HG02938 (cell line): Measurements from ENCODE around the gene GALNT9.
"Not testable (repeated sequence)": the region's sequence is repeated elsewhere in the genome, so short reads cannot be mapped to it uniquely, and the experiment has no call there.

Experiments
- ATAC-seq: cut with Tn5 transposase; IDR thresholded peaks from one replicate; pipeline ENCODE4 v1.9.1; 2021; ENCODE audit warnings: mild to moderate bottlenecking, moderate library complexity; ENCODE audit not compliant: unreplicated experiment

GALNT9 gene

GRCh38 chr12:132295561-132295960 lies 33.8 kb downstream of the GALNT9 start:
- ATAC-seq, result not testable (repeated sequence)

DNA sequence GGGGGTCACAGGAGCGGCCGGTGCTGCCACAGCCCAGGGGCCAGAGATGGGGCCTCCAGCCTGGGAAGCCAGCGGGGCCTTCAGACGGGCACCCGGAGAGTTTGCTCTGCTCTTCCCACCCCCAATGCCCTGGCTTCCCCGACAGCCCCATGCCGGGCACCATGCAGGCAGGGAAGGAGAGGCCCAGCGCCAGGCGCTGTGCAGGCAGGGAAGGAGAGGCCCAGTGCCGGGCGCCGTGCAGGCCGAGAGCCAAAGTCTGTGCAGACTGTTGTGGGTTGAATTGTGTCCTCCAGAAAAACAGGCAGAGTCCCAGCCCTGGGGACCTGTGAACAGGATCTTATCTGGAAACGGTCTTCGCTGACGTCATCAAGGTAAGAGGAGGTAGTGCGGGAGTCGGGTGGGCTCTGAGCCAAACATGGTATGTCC lies 34.3 kb downstream of the GALNT9 start:
- ATAC-seq, result no peak

DNA sequence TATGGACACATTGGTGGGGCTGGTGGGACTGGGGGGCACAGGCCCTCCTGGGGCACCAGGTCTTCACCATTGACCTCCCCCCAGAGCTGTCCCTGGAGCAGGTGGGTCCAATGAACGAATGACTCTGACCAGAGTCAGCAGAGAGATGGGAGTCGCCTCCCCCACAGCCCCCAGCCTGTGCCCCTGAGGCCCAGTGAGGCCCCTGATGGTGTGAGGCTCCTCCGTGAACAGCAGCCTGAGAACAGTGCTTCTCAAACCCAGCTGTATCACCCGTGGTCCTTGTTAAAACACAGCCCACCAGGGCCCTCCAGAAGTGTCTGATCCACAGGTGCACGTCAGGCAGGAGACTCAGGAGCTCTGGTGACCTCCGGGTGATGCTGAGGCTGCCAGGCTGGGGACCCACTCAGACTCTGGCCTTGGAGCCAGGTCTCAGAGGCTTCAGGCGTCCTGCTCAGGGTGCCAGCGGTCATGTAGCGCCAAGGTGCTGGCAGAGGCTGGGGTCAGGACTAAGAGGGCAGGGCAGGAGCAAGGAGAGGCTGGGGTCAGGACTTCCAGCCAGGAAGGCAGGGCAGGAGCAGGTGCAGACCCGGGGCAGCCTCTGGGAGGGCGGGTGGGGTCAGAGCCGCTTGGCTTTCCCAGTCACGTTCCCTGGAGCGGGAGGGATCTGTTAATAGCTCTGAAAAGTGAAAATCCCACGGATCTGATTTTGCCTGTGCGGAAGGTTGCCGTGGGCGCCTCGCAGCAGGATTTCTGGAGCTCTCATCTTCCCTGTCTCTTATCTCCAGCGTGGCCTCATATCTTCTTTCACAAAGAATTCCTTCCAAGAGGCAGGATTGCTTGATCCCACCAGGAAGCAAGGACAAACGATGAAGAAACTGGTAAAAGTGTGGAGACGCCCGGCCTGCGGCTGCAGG lies 35.0 kb downstream of the GALNT9 start:
- ATAC-seq, result no peak

DNA sequence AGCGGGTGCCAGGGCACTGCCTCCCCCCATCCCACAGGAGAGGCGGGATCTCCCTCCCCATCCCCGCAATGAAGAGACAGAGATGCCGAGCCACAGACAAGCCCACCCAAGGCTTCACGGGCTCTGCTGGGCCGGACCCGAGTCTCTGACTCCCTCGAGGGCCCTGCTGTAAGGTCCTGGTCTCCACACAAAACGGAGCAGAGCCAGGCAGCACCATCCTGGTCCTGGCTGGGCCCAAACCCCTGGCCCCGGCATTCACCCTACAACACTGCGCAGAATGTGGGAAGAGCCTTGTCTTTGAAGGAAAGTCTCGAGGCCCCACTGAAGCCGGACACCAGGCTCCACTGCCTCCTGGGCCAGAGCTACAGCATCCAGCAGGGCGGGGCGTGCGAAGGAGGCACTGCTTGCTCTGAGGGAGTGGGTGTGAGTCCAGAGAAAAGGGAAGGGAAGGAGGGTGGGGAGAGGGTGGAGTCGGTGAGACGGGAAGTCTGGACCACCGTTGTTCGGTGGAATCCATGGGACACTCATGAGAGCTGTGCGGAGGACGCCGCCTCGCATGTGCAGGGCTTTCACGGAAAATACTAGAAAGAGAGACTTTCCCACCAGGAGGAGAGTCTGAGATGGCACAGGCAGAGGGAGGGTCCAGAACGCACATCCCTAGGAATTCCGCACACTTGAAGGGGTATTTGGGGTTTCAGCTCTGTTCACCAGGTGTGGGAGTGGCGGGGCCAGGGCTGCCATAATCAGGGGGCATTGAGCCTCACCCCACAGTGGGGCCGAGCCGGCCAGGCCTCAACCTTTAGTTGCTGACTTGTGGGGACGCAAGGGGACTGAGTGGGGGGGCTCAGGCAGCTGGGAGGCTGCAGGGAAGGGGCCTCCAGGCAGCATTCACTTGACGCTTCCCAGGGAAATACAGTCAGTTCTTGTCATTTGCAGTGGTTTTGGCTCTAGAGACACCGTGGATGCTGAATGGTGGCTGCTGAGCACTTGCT lies 36.8 kb downstream of the GALNT9 start:
- no peak for ATAC-seq

DNA sequence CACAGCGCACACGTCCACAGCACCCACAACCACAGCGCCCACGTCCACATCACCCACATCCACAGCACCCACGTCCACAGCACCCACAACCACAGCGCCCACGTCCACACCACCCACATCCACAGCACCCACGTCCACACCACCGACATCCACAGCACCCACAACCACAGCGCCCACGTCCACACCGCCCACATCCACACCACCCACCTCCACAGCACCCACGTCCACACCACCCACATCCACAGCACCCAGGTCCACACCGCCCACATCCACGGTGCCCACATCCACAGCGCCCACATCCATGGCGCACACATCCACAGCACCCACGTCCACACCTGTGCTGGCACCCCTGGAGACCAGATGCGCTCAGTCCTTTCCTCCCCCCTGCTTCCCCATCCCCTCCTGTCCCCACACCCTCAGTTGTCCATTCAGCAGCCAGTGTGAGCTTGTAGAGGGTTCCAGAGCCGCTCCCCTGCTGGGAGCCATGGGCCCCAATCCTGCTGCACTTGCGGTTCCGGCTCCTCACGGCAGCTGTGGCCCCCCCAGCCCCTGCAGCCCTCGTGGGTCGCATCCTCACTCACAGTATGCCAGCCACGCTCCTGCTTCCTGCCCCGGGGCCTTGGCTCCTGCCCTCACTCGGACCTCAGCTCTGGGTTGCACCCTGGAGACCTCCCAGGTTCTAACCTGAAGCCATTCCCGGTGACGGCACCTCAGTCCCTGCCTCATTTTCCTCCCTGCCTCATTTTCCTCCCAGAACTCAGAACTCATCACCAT lies 37.8 kb downstream of the GALNT9 start:
- no peak for ATAC-seq

DNA sequence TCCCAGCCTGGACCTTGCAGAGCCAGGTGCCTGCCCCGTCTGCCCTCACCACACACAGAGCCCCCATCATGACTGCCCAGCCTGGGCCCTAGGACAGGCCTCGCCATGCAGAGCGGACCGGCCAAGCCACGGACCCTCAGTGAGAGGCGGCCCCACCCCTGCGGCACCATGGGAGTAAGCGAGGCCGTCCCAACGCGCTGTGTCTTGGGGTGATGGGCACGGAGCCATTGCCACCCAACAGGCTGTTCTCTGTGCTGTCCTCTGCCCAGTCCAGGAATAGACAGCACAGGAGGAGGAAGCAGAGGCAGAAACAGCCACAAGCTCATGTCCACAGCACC lies 39.2 kb downstream of the GALNT9 start:
- ATAC-seq, result no peak

DNA sequence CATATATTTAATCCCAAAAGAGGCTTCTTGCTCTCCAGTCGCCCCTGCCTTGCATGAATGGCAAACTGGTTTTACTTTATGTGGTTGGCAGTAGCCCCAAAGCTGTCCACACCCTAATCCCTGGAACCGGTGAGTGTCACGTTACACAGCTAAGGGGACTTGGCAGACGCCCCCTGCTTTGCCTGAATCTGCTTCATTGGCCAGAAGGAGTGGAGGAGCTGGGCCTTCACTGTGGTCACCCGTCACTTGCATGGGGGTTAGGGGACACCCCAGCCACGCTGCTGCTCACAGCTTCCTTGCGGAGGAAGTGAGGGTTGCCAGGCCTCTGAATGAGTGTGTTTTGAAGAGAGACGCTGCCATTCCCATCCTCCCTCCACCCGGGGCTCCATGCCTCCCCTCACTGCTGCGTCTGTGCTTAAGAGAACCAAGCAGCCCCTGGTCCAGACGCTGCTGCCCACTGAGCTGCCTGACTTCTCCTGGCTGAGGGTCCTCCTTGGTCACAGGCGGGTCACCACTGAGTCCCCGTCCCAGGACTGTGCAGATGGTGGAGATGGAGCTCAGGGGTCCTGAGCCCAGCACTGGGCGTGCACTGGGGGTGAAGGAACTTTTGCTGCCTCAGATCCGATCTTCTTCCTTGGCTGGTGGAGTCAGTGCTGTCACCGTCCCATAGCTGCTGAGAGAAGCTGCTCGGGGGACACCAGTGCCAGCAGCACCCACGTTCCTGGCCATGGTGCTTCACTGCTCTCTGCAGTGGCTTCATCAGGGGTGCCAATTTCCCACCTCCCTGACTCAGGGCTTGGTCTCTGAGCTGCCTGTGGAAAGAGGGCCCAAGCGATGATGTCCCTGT lies 39.8 kb downstream of the GALNT9 start:
- ATAC-seq, result no peak

DNA sequence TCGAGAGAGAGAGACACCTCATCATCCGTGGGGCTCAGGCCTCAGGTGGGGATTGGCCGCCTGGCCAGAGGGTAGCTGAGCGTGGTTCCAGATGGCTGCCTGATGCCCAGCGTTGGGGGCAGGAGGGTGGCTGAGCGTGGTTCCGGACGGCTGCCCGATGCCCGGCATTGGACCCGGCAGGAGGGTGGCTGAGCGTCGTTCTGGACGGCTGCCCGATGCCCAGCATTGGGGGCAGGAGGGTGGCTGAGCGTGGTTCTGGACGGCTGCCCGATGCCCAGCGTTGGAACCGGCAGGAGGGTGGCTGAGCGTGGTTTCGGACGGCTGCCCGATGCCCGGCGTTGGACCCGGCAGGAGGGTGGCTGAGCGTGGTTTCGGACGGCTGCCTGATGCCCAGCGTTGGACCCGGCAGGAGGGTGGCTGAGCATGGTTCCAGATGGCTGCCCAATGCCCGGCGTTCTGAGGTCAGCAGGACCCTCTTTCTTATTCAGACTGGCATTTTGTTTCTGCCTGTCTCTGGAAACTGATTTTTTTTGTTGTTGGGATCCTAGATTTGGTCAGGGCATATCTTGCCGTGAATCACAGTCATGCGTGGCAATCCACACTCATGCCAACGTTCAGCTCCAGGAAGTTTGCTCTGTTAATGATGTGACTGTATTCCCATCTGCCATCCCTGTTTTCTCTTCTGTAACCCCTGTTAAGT lies 40.7 kb downstream of the GALNT9 start:
- no peak for ATAC-seq

GRCh38 chr12:132287391-132288238 lies 41.8 kb downstream of the GALNT9 start:
- no peak for ATAC-seq

- ATAC-seq, result no peak
Measured at GRCh38 chr12:132286912-132287311, 42.5 kb downstream of the GALNT9 start.

- ATAC-seq, result no peak
Measured at GRCh38 chr12:132285991-132286681, 43.3 kb downstream of the GALNT9 start.

DNA sequence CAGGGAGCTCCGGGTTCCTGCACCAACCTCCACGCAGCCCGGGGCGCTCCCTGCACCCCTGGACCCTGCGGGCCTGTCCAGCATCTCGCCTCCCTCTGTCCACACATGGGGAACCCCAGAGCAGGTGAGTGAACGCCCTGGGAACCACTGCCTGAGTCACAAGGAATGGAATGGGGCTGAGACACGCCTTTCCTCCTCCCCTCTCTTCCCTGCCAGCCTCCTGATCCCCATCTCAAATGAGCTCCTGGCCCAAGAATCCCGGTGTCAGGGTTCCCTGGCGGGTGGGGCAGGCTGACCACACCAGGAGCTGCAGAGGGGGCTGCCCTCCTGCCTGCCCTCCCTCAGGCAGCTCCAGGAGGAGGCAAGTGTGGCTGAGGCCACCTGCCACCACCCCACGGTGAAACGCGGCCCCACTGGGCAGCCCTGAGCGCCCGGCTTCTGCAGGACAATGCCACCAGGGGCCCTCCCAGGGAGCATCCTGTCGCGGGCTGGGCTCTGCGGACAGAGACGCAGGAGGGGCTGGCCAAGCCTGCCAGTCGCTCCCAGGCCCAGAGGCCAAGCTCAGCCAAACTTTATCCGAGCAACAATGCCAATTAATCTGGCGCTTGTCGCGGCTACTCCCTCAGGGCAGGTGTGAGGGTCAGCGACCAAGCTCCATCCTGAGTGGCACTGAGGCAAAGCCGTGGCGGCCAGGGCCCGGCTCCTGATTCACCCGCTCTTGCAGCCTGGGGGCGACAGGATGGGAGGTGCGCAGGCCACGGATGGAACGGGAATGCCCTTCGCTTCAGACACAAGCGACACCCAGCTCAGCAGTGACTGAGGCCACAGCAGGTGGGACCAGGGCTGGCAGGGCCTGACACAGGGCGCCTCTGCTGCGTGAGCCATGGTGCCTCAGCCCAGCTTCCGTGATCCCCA lies 44.3 kb downstream of the GALNT9 start:
- no peak for ATAC-seq

DNA sequence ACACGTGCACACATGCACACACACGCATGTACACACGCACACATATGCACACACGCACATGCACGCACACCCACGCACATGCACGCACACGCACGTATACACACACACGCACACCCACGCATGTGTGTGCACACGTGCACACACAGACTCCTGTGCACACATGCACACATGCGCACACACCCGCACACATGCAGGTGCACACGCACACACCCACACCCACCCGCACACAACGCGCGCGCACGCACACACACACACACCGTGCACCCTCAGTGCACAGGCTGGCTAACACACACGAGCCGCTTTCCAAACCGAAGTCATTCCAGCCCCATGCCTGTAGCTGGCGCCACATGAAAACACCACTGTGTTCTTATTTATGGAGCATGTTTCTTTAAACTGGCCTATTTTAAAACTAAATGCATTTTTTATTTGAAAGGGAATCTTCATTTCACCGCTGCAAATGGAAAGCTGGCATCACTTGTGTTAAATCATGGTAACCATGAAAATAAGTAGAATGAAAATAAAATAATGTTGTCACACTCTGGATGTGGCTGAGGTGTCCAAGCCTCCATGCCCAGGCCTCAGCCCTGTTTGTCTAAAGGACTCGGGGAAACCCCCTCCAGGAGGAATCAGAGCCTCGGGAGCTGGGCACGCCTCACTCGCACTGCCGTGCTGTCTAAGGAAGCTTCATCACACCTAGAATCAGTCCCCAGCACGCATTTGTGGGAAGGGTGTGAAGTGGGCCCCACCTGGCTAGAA lies 45.1 kb downstream of the GALNT9 start:
- no peak for ATAC-seq

DNA sequence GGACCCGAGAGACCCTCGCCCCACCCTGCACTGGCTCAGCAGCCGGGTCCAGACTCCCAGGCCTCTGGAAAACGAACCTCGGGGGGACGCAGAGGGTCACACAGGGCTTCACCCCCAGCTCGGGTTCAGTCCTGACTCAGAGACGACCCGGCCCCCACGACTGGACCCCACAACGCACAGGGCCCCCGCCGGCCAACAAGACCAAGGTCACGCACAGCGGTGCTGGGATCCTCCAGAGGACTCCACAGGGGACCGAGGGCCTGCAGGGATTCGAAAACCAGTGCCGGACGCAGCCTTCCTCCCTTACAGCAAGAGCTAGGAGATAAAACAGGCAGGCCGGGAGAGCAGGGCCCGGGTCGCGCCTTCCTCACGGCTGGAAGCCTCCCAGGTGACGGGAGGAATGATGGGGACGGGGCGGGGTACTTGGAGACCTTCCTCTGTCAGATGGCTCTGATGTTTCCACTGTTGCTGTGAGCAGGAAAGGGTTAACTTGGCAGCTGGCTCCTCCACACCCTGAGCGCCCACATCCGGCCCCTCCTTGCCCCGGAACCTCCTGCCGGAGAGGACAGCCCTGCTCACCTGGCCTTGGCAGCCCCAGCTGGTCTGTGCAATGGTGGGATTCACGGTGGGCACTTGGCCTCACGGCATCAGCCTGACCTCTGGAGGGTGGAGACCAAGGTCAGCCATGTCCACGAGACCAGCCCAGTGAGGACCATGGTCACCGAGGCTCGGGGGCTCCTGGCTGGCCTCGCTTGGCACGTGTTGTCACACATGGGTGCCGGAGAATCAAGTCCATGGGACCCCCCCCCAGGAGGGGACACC lies 46.2 kb downstream of the GALNT9 start:
- no peak for ATAC-seq
